GM10266 (cell line): ENCODE results near the gene TCF7.
A peak's percentile ranks its signal among the peaks of the same experiment; 100 is the strongest.

Experiments used
- DNase-seq: peaks from one replicate; pipeline ENCODE4 v3.0.0; 2012; ENCODE audit errors: extremely low spot score
- CTCF ChIP-seq: IDR thresholded peaks from 2 replicates; pipeline ENCODE4 v1.5.1; 2012; ENCODE audit warnings: mild to moderate bottlenecking, low read depth; ENCODE audit not compliant: control insufficient read depth, insufficient read depth; ENCODE audit errors: missing control alignments

Gene TCF7

GRCh38 chr5:134138416-134139376 is 24.2 kb downstream of the TCF7 start:
- TF ChIP-seq CTCF: no peak

GRCh38 chr5:134139377-134139851 is 24.9 kb downstream of the TCF7 start:
- TF ChIP-seq CTCF: no peak
- DNase-seq: no peak

More at GRCh38 chr5:134138416-134139376, 24.2 kb downstream of the TCF7 start:
- peak; percentile 74 for DNase-seq

- DNase-seq: no peak
- TF ChIP-seq CTCF: no peak
Observed at GRCh38 chr5:134139891-134140469, 25.5 kb downstream of the TCF7 start.

- DNase-seq: peak; percentile 63
- TF ChIP-seq CTCF: peak; percentile 77
Observed at GRCh38 chr5:134140530-134141201, 26.2 kb downstream of the TCF7 start.

DNA sequence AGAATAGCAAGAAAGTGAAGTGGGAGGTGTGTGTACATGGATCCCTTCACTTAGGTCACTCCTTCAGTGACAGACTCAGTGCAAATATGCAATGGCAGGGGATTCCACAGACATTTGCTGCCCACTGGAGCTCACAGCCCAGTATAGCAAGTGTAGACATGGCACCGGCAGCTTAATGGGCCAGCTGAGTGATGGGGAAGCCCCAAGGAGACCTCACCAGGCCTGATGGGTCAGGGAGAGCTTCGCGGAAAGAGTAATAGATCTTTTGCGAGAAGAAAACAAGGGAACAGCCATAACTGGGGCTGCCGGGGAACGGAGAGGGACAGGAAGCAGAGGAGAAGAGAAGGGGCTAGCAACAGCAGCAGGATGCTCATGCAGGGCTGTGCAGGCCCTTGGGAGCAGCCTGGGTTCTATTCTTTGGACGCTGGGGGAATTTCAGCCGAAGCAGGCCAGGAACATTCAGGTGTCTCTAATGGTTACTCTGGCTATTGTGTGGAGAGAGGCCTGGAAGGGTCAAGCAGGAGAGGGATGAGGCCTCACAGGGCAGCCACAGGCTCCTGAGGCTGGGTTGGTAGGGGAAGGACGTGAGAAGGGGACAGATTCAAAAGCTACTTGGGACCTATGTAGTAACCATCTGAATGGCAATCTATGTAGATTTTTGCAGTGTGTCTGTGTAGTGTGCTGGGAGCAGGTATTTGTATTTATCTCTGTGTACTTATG is 27.0 kb downstream of the TCF7 start:
- no peak for DNase-seq

GRCh38 chr5:134142052-134142451 is 27.6 kb downstream of the TCF7 start:
- no peak for DNase-seq
- TF ChIP-seq CTCF: no peak

More for the DNA sequence above, 27.0 kb downstream of the TCF7 start:
- TF ChIP-seq CTCF: peak; percentile 46
